ENCODE data around the gene RPL7A.
"Not testable (repeated sequence)": the region's sequence is repeated elsewhere in the genome, so short reads cannot be mapped to it uniquely, and the experiment has no call there.

RPL7A gene

GRCh38 chr9:133334161-133334560, 13.9 kb upstream of the RPL7A start:
- DNase-seq (ENCODE audit: insufficient read length, low spot score) (no peak), FAIRE-seq (no peak)
- TF ChIP-seq PAX5 (IDR thresholded peaks at IDR 0.05; ENCODE audit: insufficient read depth, low read length, severe bottlenecking) (no peak), POLR2AphosphoS5 (IDR thresholded peaks at IDR 0.05; ENCODE audit: low read depth, low read length) (no peak), POU2F2 (IDR thresholded peaks at IDR 0.05; ENCODE audit: low read depth, low read length) (no peak), TAF1 (IDR thresholded peaks at IDR 0.05; ENCODE audit: low read depth, low read length) (no peak), POLR2A (IDR thresholded peaks at IDR 0.05; ENCODE audit: low read depth, low read length) (no peak), SPI1 (IDR thresholded peaks at IDR 0.05; ENCODE audit: low read depth, low read length) (no peak)

- FAIRE-seq; DNase-seq (ENCODE audit: insufficient read length, low spot score): not testable (repeated sequence)
These were observed 13.1 kb upstream of the RPL7A start for GRCh38 chr9:133334888-133335287.

- FAIRE-seq (peak; percentile 99), DNase-seq (ENCODE audit: insufficient read length, low spot score) (peak; percentile 94)
- no peak; the same call in 1 of the 2 replicates for TF ChIP-seq POU2F2 (IDR thresholded peaks at IDR 0.05; ENCODE audit: low read depth, low read length)
- TF ChIP-seq PAX5 (IDR thresholded peaks at IDR 0.05; ENCODE audit: insufficient read depth, low read length, severe bottlenecking): peak; percentile 59
- TF ChIP-seq SPI1 (IDR thresholded peaks at IDR 0.05; ENCODE audit: low read depth, low read length): no peak
- TF ChIP-seq POLR2AphosphoS5 (IDR thresholded peaks at IDR 0.05; ENCODE audit: low read depth, low read length): peak; percentile 81
- TF ChIP-seq POLR2A (IDR thresholded peaks at IDR 0.05; ENCODE audit: low read depth, low read length): peak; percentile 70
- TF ChIP-seq TAF1 (IDR thresholded peaks at IDR 0.05; ENCODE audit: low read depth, low read length): peak; percentile 71
These were observed 11.8 kb upstream of the RPL7A start, which contains the start of gene SURF6 for GRCh38 chr9:133335924-133336811. TSS of gene SURF6 (minus strand) at chr9:133336188. CDS start at chr9:133336132, 56 bp downstream.

- DNase-seq (ENCODE audit: insufficient read length, low spot score) (no peak), FAIRE-seq (no peak)
- no peak for TF ChIP-seq TAF1 (IDR thresholded peaks at IDR 0.05; ENCODE audit: low read depth, low read length)
- no peak for TF ChIP-seq POLR2A (IDR thresholded peaks at IDR 0.05; ENCODE audit: low read depth, low read length)
- TF ChIP-seq SPI1 (IDR thresholded peaks at IDR 0.05; ENCODE audit: low read depth, low read length): no peak
- no peak for TF ChIP-seq PAX5 (IDR thresholded peaks at IDR 0.05; ENCODE audit: insufficient read depth, low read length, severe bottlenecking)
- no peak for TF ChIP-seq POLR2AphosphoS5 (IDR thresholded peaks at IDR 0.05; ENCODE audit: low read depth, low read length)
- TF ChIP-seq POU2F2 (IDR thresholded peaks at IDR 0.05; ENCODE audit: low read depth, low read length): no peak
These were observed 8.4 kb upstream of the RPL7A start for GRCh38 chr9:133339641-133340040.

- DNase-seq (ENCODE audit: insufficient read length, low spot score) (no peak), FAIRE-seq (peak; percentile 80)
- TF ChIP-seq POU2F2 (IDR thresholded peaks at IDR 0.05; ENCODE audit: low read depth, low read length): no peak
- TF ChIP-seq SPI1 (IDR thresholded peaks at IDR 0.05; ENCODE audit: low read depth, low read length): peak; percentile 47
- no peak for TF ChIP-seq TAF1 (IDR thresholded peaks at IDR 0.05; ENCODE audit: low read depth, low read length)
- TF ChIP-seq POLR2A (IDR thresholded peaks at IDR 0.05; ENCODE audit: low read depth, low read length): no peak
- TF ChIP-seq PAX5 (IDR thresholded peaks at IDR 0.05; ENCODE audit: insufficient read depth, low read length, severe bottlenecking): no peak
- TF ChIP-seq POLR2AphosphoS5 (IDR thresholded peaks at IDR 0.05; ENCODE audit: low read depth, low read length): 0 out of 2 replicates have a peak, but pooled peaks have one; percentile 30
These were observed 7.8 kb upstream of the RPL7A start for GRCh38 chr9:133340256-133340655.

- TF ChIP-seq SPI1 (IDR thresholded peaks at IDR 0.05; ENCODE audit: low read depth, low read length): no peak
- no peak for TF ChIP-seq POLR2A (IDR thresholded peaks at IDR 0.05; ENCODE audit: low read depth, low read length)
- TF ChIP-seq PAX5 (IDR thresholded peaks at IDR 0.05; ENCODE audit: insufficient read depth, low read length, severe bottlenecking): no peak
- TF ChIP-seq POLR2AphosphoS5 (IDR thresholded peaks at IDR 0.05; ENCODE audit: low read depth, low read length): no peak
- no peak for TF ChIP-seq POU2F2 (IDR thresholded peaks at IDR 0.05; ENCODE audit: low read depth, low read length)
- TF ChIP-seq TAF1 (IDR thresholded peaks at IDR 0.05; ENCODE audit: low read depth, low read length): no peak
- DNase-seq (ENCODE audit: insufficient read length, low spot score): no peak
- FAIRE-seq: no peak
These were observed 7.1 kb upstream of the RPL7A start for GRCh38 chr9:133340916-133341315.

- FAIRE-seq: no peak
- TF ChIP-seq POU2F2 (IDR thresholded peaks at IDR 0.05; ENCODE audit: low read depth, low read length): no peak
- no peak for TF ChIP-seq TAF1 (IDR thresholded peaks at IDR 0.05; ENCODE audit: low read depth, low read length)
- TF ChIP-seq POLR2AphosphoS5 (IDR thresholded peaks at IDR 0.05; ENCODE audit: low read depth, low read length): no peak
- TF ChIP-seq SPI1 (IDR thresholded peaks at IDR 0.05; ENCODE audit: low read depth, low read length): no peak
- DNase-seq (ENCODE audit: insufficient read length, low spot score): no peak
These were observed 6.5 kb upstream of the RPL7A start for GRCh38 chr9:133341369-133342068.

GRCh38 chr9:133342069-133342406, 6.0 kb upstream of the RPL7A start:
- TF ChIP-seq SPI1 (IDR thresholded peaks at IDR 0.05; ENCODE audit: low read depth, low read length): no peak
- no peak for TF ChIP-seq POLR2A (IDR thresholded peaks at IDR 0.05; ENCODE audit: low read depth, low read length)
- TF ChIP-seq TAF1 (IDR thresholded peaks at IDR 0.05; ENCODE audit: low read depth, low read length): no peak
- no peak for TF ChIP-seq POU2F2 (IDR thresholded peaks at IDR 0.05; ENCODE audit: low read depth, low read length)
- no peak for TF ChIP-seq PAX5 (IDR thresholded peaks at IDR 0.05; ENCODE audit: insufficient read depth, low read length, severe bottlenecking)
- FAIRE-seq (no peak), DNase-seq (ENCODE audit: insufficient read length, low spot score) (no peak)

- FAIRE-seq (no peak), DNase-seq (ENCODE audit: insufficient read length, low spot score) (no peak)
- TF ChIP-seq SPI1 (IDR thresholded peaks at IDR 0.05; ENCODE audit: low read depth, low read length) (no peak), TAF1 (IDR thresholded peaks at IDR 0.05; ENCODE audit: low read depth, low read length) (no peak)
These were observed 5.4 kb upstream of the RPL7A start for GRCh38 chr9:133342570-133342969.

GRCh38 chr9:133344071-133344470, 3.9 kb upstream of the RPL7A start:
- no peak for DNase-seq (ENCODE audit: insufficient read length, low spot score)
- no peak for FAIRE-seq
- TF ChIP-seq PAX5 (IDR thresholded peaks at IDR 0.05; ENCODE audit: insufficient read depth, low read length, severe bottlenecking): no peak
- TF ChIP-seq SPI1 (IDR thresholded peaks at IDR 0.05; ENCODE audit: low read depth, low read length): no peak
- TF ChIP-seq POLR2A (IDR thresholded peaks at IDR 0.05; ENCODE audit: low read depth, low read length): no peak
- TF ChIP-seq POU2F2 (IDR thresholded peaks at IDR 0.05; ENCODE audit: low read depth, low read length): no peak
- no peak for TF ChIP-seq TAF1 (IDR thresholded peaks at IDR 0.05; ENCODE audit: low read depth, low read length)
- no peak for TF ChIP-seq POLR2AphosphoS5 (IDR thresholded peaks at IDR 0.05; ENCODE audit: low read depth, low read length)

Measured in GM12891 (cell line).